GM23248 (cell line): ENCODE measurements around the gene ICA1. TPM values are rescaled to one million over a fixed set of nuclear protein-coding genes. Genes with fewer than 3 reads are reported as not detected.

Experiments used
- DNase-seq: peaks from one replicate; pipeline ENCODE4 v3.0.0-alpha.2; 2015
- H2AFZ ChIP-seq: fragments of 200-600 bp; sonication (generic); 2 replicates; pipeline ENCODE4 v1.6.1; 2016; ENCODE audit warnings: antibody characterized with exemption
- H3F3A ChIP-seq: fragments of 200-600 bp; sonication (generic); 2 replicates; pipeline ENCODE4 v1.6.1; 2016; ENCODE audit warnings: mild to moderate bottlenecking, antibody characterized with exemption, mixed run types; ENCODE audit not compliant: insufficient read depth
- H3K27ac ChIP-seq: fragments of 200-600 bp; sonication (generic); 2 replicates; pipeline ENCODE4 v1.5.1; 2016; ENCODE audit warnings: mild to moderate bottlenecking
- H3K27me3 ChIP-seq: fragments of 200-600 bp; sonication (generic); replicated peaks from 2 replicates; pipeline ENCODE4 v1.6.1; 2016; ENCODE audit warnings: mild to moderate bottlenecking; ENCODE audit not compliant: insufficient read depth
- H3K36me3 ChIP-seq: fragments of 200-600 bp; sonication (generic); 2 replicates; pipeline ENCODE4 v1.6.1; 2016; ENCODE audit warnings: low read depth, mild to moderate bottlenecking
- H3K4me1 ChIP-seq: fragments of 200-600 bp; sonication (generic); 2 replicates; pipeline ENCODE4 v1.6.1; 2016; ENCODE audit warnings: mild to moderate bottlenecking; ENCODE audit not compliant: insufficient read depth
- H3K4me2 ChIP-seq: fragments of 200-600 bp; sonication (generic); one replicate; pipeline ENCODE4 v1.6.1; 2016; ENCODE audit warnings: mild to moderate bottlenecking; ENCODE audit not compliant: unreplicated experiment
- H3K4me3 ChIP-seq: fragments of 200-600 bp; sonication (generic); 2 replicates; pipeline ENCODE4 v1.5.1; 2016; ENCODE audit warnings: mild to moderate bottlenecking
- H3K79me2 ChIP-seq: fragments of 200-600 bp; sonication (generic); 2 replicates; pipeline ENCODE4 v1.6.1; 2016; ENCODE audit warnings: mild to moderate bottlenecking; ENCODE audit not compliant: insufficient read depth
- H3K9ac ChIP-seq: fragments of 200-600 bp; sonication (generic); 2 replicates; pipeline ENCODE4 v1.6.1; 2016; ENCODE audit warnings: mild to moderate bottlenecking
- H3K9me2 ChIP-seq: fragments of 200-600 bp; sonication (generic); 2 replicates; pipeline ENCODE4 v1.6.1; 2016; ENCODE audit warnings: mixed run types, mild to moderate bottlenecking, moderate library complexity; ENCODE audit not compliant: insufficient read depth
- H3K9me3 ChIP-seq: fragments of 200-600 bp; sonication (generic); one replicate; pipeline ENCODE4 v1.6.1; 2017; ENCODE audit warnings: low read depth
- H4K20me1 ChIP-seq: fragments of 200-600 bp; sonication (generic); 2 replicates; pipeline ENCODE4 v1.6.0; 2016; ENCODE audit not compliant: insufficient read depth
- EZH2 ChIP-seq: fragments of 200-600 bp; sonication (generic); IDR thresholded peaks from 2 replicates; pipeline ENCODE4 v1.6.1; 2018; ENCODE audit warnings: antibody characterized with exemption, mild to moderate bottlenecking; ENCODE audit not compliant: insufficient read depth, poor library complexity, severe bottlenecking
- EZH2phosphoT487 ChIP-seq: fragments of 200-600 bp; sonication (generic); IDR thresholded peaks from 2 replicates; pipeline ENCODE4 v1.6.1; 2018; ENCODE audit warnings: antibody characterized with exemption, moderate library complexity, mild to moderate bottlenecking, low read depth; ENCODE audit not compliant: insufficient read depth
- WGBS, 2 experiments: methylation state at CpG; one replicate each; pipeline ENCODE4 v1.1.6; 2015 to 2017; ENCODE audit warnings: low lambda C conversion rate in 2 of 2, low coverage in 1 of 2; ENCODE audit errors: missing lambda C conversion rate in 2 of 2; 5-methylcytosine and 5-hydroxymethylcytosine counted together
- in situ Hi-C: fragments of 300-500 bp; cut with MboI; formaldehyde crosslinking; loops from 2 replicates; pipeline ENCODE4 v1.15.0; 2020
- polyA plus RNA-seq: library from polyadenylated mRNA; unstranded; fragments of >200 nt; fragmentation: Nextera tagmentation; extraction: Ambion mirVana; gene quantifications from 2 replicates; pipeline ENCODE4 v1.2.1, GENCODE V29; 2016
- total RNA-seq: library from RNA; depleted of rRNA; stranded (reverse); fragments of >200 nt; shearing (Covaris generic); gene quantifications from 2 replicates; pipeline ENCODE4 v1.2.3, GENCODE V29; 2014

The ICA1 gene
- total and polyA plus RNA-seq, 2 experiments from 2014 or later, result not detected

DNA sequence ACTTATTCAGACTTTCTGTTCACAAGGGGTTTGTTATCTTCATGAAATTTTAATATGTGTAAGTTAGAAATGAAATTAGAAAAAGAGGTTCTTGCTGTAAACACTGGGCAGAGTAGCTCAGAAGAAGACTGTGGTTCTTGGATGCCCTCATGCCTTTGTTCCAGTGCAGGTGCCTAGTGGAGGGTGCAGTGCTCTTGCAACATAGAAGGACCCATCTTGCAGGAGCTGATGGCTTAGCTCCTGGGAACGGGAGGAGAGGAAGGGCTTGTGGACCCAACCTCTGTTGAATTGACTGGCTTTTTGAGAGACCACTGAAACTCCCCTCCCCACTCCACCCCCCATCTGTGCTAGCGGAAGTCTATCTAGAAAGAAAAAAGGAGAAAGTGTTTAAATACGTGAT lies 176.5 kb downstream of the ICA1 start:
- 87 to 89% methylated on average over 3 of the region's 3 CpGs for WGBS, 2 experiments

GRCh38 chr7:8084836-8085235 lies 177.1 kb downstream of the ICA1 start:
- Histone ChIP-seq H2AFZ (no peak overlapping the region), H3F3A (no peaks in the 10 kb centered on the region), H3K4me1 (no peaks in the 10 kb centered on the region), H3K9ac (no peak overlapping the region), H3K79me2 (no peaks in the 10 kb centered on the region), H3K27ac (no peak overlapping the region), H3K9me3 (no peaks in the 10 kb centered on the region), H3K4me3 (no peak overlapping the region), H3K4me2 (no peak overlapping the region), H3K36me3 (no peaks in the 10 kb centered on the region), H4K20me1 (no peaks in the 10 kb centered on the region), H3K27me3 (no peaks in the 10 kb centered on the region), H3K9me2 (no peaks in the 10 kb centered on the region)
- TF ChIP-seq EZH2 (no peak), EZH2phosphoT487 (no peak)
- no peak for DNase-seq
- WGBS, 2 experiments, result 86 to 88% methylated on average over 5 of the region's 5 CpGs
- in situ Hi-C loops, result no loop called here

More for the DNA sequence above, 176.5 kb downstream of the ICA1 start:
- H3K9me2 ChIP-seq, result no peaks in the 10 kb centered on the region
- DNase-seq, result no peak
- no peaks in the 10 kb centered on the region for H4K20me1 ChIP-seq
- no peaks in the 10 kb centered on the region for H3K4me1 ChIP-seq
- H3K79me2 ChIP-seq, result no peaks in the 10 kb centered on the region
- no peaks in the 10 kb centered on the region for H3K36me3 ChIP-seq
- H3F3A ChIP-seq, result no peaks in the 10 kb centered on the region
- H3K4me2 ChIP-seq, result no peak overlapping the region
- in situ Hi-C loops, result no loop called here
- H2AFZ ChIP-seq, result no peak overlapping the region
- H3K9me3 ChIP-seq, result no peaks in the 10 kb centered on the region
- no peaks in the 10 kb centered on the region for H3K27me3 ChIP-seq
- H3K4me3 ChIP-seq, result no peak overlapping the region
- no peak overlapping the region for H3K9ac ChIP-seq
- TF ChIP-seq EZH2 (no peak), EZH2phosphoT487 (no peak)
- no peak overlapping the region for H3K27ac ChIP-seq

DNA sequence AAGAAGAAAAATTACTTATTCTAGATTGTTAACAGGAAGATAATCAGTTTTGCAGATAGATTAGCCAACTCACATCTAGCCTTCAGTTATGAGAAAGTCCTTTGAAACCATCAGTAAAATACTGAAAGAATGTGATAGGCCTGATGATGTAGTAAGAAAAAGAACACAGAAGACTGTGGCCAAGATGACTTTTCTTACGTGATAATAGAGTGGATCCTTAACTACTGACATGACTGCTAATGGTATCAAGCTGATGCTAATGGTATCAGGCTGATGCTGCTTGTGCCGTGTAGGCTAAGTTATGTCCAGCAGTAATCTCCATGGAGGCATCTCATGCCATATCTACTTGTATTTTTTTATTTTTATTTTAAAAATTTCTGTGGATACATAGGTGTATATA lies 179.2 kb downstream of the ICA1 start:
- Histone ChIP-seq H3K4me2 (no peak overlapping the region), H3F3A (no peaks in the 10 kb centered on the region), H3K9me2 (no peaks in the 10 kb centered on the region), H3K4me3 (no peak overlapping the region), H2AFZ (no peak overlapping the region), H3K27ac (no peak overlapping the region), H3K27me3 (no peaks in the 10 kb centered on the region), H3K4me1 (no peaks in the 10 kb centered on the region), H4K20me1 (no peaks in the 10 kb centered on the region), H3K9ac (no peak overlapping the region), H3K36me3 (no peaks in the 10 kb centered on the region), H3K9me3 (no peaks in the 10 kb centered on the region), H3K79me2 (no peaks in the 10 kb centered on the region)
- TF ChIP-seq EZH2, result no peak
- TF ChIP-seq EZH2phosphoT487, result no peak
- 96% methylated on average over 2 of the region's 2 CpGs for WGBS, 2 experiments
- DNase-seq, result no peak
- in situ Hi-C loops, result no loop called here

- Histone ChIP-seq H3K4me2 (no peak overlapping the region), H3K4me1 (no peaks in the 10 kb centered on the region), H4K20me1 (no peaks in the 10 kb centered on the region), H3K9me2 (no peaks in the 10 kb centered on the region), H3K9ac (no peak overlapping the region), H3K79me2 (no peaks in the 10 kb centered on the region), H3K9me3 (no peaks in the 10 kb centered on the region), H3F3A (no peaks in the 10 kb centered on the region), H2AFZ (no peak overlapping the region), H3K27ac (no peak overlapping the region), H3K36me3 (no peaks in the 10 kb centered on the region), H3K27me3 (no peaks in the 10 kb centered on the region), H3K4me3 (no peak overlapping the region)
- in situ Hi-C loops, result no loop called here
- TF ChIP-seq EZH2, result no peak
- TF ChIP-seq EZH2phosphoT487, result no peak
- DNase-seq, result no peak
Measured at GRCh38 chr7:8078418-8078817, 183.5 kb downstream of the ICA1 start.

GRCh38 chr7:8070451-8071180 lies 191.4 kb downstream of the ICA1 start:
- no peak for TF ChIP-seq EZH2phosphoT487
- TF ChIP-seq EZH2, result no peak
- no peak overlapping the region for H2AFZ ChIP-seq
- no peaks in the 10 kb centered on the region for H3K9me3 ChIP-seq
- H3F3A ChIP-seq, result no peaks in the 10 kb centered on the region; the same call in 1 of the 2 replicates
- no peaks in the 10 kb centered on the region for H3K27me3 ChIP-seq
- H3K79me2 ChIP-seq, result no peaks in the 10 kb centered on the region
- H3K36me3 ChIP-seq, result no peaks in the 10 kb centered on the region
- H4K20me1 ChIP-seq, result no peaks in the 10 kb centered on the region
- in situ Hi-C loops, result no loop called here
- H3K9me2 ChIP-seq, result no peaks in the 10 kb centered on the region
- no peak overlapping the region for H3K9ac ChIP-seq
- no peak overlapping the region for H3K4me3 ChIP-seq
- H3K27ac ChIP-seq, result no peak overlapping the region
- no peak overlapping the region for H3K4me2 ChIP-seq
- H3K4me1 ChIP-seq, result peaks cover 4% of the 10 kb centered on the region; the same call in 1 of the 2 replicates
- WGBS, 2 experiments, result 96 to 98% methylated on average over 9 of the region's 9 CpGs
- no peak for DNase-seq
